RPMI7951 (cell line): ENCODE measurements around the gene ALG14. TPM values are rescaled to one million over a fixed set of nuclear protein-coding genes. Genes with fewer than 3 reads are reported as not detected.
"Not testable (repeated sequence)": the region's sequence is repeated elsewhere in the genome, so short reads cannot be mapped to it uniquely, and the experiment has no call there.

Experiments
- DNase-seq: peaks from one replicate; pipeline ENCODE4 v3.0.0-alpha.2; 2012; ENCODE audit warnings: low read depth
- total RNA-seq: library from RNA; depleted of rRNA; stranded (reverse); fragments of >200 nt; shearing (Covaris generic); gene quantifications from 2 replicates; pipeline ENCODE4 v1.2.3, GENCODE V29; 2014

Gene ALG14
- total RNA-seq, 1 experiment from 2014 or later = 9.5 TPM

DNA sequence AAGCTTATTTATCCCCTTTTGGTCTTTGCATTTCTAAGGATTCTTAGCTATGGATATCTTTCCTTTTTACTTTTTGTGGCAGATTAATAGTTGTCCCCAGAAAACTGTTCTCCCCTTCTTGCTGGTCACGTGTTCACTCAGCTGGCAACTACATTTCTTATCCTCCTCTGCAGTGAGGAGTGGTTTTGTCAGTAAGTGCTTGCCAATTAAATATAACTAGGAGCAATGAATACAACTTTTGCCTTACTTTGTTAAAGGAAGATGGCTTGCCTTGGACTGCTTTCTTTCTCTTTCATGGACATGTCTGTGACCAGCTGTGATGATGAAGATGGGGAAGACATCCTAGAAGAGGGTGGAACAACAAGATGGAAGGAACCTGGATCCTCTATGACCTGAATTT lies 15.6 kb upstream of the ALG14 start:
- DNase-seq = no peak

- peak; percentile 90 for DNase-seq
These were observed 14.3 kb upstream of the ALG14 start for GRCh38 chr1:95086949-95087533.

DNA sequence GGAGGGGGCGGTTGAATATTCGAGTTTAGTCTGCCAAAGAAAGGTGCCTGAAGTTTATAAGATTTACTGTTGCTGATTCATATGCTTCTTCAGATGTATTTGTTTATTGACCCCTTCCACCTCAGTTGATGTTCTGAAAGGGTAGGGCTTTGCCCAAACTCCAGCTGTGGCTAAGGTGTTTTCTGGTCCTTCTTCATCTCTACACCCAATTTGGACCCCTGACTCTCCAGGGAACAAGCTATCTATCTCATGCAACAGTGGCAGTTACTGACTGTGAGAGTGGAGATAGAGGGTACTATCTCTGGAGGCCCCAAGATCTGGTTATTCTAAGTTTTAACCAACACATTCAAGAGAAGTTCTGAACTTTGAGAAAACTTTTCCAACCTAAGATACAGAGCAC lies 12.6 kb upstream of the ALG14 start:
- no peak for DNase-seq

- DNase-seq = peak; percentile 43
These were observed 11.8 kb upstream of the ALG14 start for GRCh38 chr1:95084317-95085176.

DNA sequence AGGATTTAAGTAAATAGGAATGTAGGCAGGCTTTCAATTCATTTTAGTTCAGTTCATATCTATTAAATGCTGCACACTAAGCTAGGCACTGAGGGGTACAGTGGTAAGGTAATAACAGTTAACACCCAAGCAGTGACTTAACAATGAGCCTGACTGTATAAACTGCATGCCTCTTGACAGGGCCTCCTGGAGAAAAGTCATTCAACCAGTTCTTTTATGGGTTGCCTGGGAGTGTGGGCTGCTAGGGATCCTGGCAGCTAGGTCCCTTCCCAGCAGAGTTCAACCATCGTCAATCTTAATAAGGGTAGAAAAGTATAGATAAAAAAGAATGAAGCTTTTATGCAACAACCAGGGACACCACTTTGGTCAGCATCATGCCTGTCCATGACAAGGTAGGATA lies 8.1 kb upstream of the ALG14 start:
- DNase-seq = no peak

DNA sequence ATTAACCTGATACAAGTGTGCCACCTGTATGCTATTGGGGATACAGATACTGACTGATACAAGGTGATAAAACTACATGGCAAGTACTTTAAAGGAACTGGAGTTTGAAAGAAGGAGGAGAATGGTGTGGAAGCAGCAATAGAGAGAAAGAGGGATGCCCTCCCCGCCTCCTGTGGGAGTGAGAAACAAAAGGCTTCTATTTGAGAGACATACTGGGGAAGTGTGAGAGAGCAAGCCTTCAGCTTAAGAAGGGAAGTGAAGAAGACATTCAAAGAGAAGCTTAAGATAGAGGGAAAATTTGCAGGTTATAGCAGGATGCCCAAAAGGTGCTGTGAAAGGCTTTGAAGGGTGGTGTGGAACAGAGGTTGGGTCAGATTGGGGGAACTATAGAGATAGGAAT lies 7.7 kb upstream of the ALG14 start:
- DNase-seq = no peak

DNA sequence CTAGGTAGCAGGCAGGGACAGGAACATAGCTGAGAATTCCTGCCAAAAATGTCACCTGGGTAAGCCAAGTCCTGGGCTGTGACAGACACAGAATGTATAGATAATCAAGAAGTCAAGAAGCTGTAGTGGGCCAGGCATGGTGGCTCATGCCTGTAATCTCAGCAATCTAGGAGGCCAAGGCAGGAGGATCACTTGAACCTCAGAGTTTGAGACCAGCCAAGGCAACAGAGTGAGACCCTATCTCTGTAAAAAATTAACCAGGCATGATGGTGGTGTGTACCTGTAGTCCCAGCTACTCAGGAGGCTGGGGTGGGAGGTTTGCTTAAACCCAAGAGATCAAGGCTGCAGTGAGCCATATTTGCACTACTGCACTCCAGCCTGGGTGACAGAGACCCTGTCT lies 3.3 kb upstream of the ALG14 start:
- DNase-seq = no peak

GRCh38 chr1:95073446-95073845 lies 695 bp upstream of the ALG14 start:
- no peak for DNase-seq

DNA sequence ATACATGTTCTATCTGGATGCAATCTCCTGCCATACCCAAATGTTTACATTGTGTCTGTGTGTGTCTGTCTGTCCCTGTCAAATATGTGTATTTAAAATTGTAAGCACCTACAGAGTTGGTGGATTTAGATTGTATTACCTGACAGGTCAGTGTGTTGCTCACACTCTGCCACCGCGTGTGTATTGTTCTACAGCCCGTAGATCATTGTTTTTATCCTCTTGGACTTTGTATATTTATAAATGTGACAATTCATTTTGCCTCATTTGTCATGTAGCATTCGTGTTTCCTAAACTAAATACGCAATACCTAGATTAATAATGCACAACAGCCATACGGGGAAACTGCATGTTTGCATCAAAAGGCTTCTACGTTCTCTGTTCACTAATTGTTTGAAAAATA lies 634 bp downstream of the ALG14 start:
- no peak for DNase-seq

GRCh38 chr1:95071539-95071938 lies 1.2 kb downstream of the ALG14 start:
- no peak for DNase-seq

DNA sequence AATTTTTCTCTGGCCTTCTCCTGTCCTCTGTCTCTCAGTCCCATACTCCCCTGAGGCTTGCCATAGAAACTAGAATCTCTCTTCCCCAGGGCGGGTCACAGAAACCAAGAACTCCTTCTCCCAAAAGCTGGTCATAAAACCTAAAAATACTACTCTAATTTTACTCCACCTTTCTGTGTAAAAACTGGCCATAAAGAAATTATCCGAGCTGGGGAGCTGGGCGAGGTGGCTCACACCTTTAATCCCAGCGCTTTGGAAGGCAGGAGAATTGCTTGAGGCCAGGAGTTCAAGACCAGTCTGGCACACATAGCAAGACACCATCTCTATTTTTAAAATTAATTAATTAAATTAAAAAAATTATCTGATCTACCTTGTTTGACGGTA lies 3.0 kb downstream of the ALG14 start:
- no peak for DNase-seq

DNA sequence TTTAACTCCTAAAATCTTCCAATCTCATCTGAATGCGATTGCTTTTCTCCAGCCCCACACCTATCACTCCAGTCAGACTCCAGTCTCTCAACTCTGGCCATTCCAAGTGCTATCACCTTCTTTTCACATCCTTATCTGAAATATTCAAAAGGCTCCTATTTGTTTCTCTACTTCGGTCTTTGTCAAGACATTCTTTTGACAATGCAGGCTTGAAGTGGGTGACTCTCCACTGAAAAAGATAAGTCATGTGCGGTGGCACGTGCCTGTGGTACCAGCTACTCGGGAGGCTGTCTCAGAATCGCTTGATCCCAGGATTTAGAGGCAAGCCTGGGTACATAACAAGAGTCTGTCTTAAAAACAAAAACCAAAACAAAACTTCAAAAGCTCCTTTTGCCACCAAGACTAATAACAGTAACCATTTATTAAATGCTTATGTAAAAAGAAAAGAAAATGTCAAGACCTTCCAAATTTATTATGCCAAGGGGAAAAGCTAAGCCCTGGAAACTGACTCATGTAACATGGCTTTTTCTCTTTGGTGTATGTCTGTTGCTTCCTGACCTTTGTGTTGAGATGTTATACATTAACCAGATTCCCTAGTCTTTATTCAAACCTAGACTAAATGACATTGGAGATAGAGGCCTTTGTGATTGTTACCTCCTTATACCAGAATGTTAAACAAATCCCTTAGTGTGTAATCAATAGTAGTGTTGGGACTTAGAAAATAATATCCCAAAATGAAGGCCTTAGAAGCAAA lies 3.6 kb downstream of the ALG14 start:
- no peak for DNase-seq

GRCh38 chr1:95067568-95067967 lies 5.2 kb downstream of the ALG14 start:
- no peak for DNase-seq

DNA sequence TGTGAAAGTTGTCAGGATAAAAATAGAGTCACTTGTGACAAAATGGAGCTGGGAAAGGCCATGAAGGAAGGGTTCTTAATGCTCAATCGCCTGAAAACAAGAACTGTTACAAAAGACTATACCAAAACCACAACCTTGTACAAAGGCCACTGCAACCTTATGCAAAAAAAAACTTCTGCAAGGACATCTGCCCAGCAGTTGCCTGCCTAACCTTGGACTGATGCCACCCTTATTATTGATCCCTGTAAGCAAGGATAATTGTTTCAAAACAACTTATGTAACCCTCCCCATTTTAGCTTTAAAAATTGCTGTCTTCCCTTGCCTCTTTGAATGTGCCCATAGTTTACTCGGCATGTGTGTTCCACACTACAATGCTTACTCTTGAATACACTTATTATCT lies 5.7 kb downstream of the ALG14 start:
- DNase-seq = no peak

GRCh38 chr1:95061445-95062006 lies 11.2 kb downstream of the ALG14 start:
- no peak for DNase-seq

GRCh38 chr1:95058974-95059373 lies 13.8 kb downstream of the ALG14 start:
- DNase-seq = no peak

GRCh38 chr1:95057351-95057750 lies 15.4 kb downstream of the ALG14 start:
- no peak for DNase-seq

GRCh38 chr1:95049935-95050334 lies 22.8 kb downstream of the ALG14 start:
- no peak for DNase-seq

- DNase-seq = no peak
These were observed 24.4 kb downstream of the ALG14 start for GRCh38 chr1:95048317-95048716.

GRCh38 chr1:95047624-95048023 lies 25.1 kb downstream of the ALG14 start:
- DNase-seq = not testable (repeated sequence)

DNA sequence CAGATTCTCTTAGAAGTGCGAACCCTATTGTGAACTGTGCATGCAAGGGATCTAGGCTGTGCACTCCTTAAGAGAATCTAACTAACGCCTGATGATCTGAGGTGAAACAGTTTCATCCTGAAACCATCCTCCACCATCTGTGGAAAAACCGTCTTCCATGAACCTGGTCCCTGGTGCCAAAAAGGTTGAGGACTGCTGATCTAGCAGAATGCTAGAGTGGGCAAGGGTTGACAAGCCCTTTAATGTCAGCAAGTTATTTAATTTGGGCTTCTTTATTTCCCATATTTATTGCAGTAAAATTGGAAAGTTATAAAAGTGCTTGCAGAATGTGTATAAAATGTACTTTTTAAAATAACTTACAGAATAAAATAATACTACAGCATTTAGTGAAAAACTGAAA lies 26.4 kb downstream of the ALG14 start:
- no peak for DNase-seq

GRCh38 chr1:95043141-95043980 lies 29.4 kb downstream of the ALG14 start:
- peak; percentile 83 for DNase-seq
